Urinary bladder (tissue), 4 donors: Measurements from ENCODE around the gene MCM3. TPM values are rescaled to one million over a fixed set of nuclear protein-coding genes. Genes with fewer than 3 reads are reported as not detected.

Experiments
- DNase-seq: peaks from one replicate; pipeline ENCODE4 v3.0.0-alpha.2; 2015; ENCODE audit errors: extremely low spot score
- H3K27ac ChIP-seq: one replicate; pipeline ENCODE4 v1.5.1; 2013; ENCODE audit warnings: low read depth, mild to moderate bottlenecking, moderate library complexity
- H3K36me3 ChIP-seq: one replicate; pipeline ENCODE4 v1.6.1; 2013; ENCODE audit warnings: mild to moderate bottlenecking, moderate library complexity; ENCODE audit not compliant: insufficient read depth
- H3K4me1 ChIP-seq: one replicate; pipeline ENCODE4 v1.6.1; 2013; ENCODE audit warnings: mild to moderate bottlenecking, moderate library complexity; ENCODE audit not compliant: insufficient read depth
- H3K4me3 ChIP-seq: one replicate; pipeline ENCODE4 v1.5.1; 2013; ENCODE audit warnings: low read depth, low read length
- WGBS: extraction: QIAGEN DNeasy Blood & Tissue Kit; methylation state at CpG from one replicate; pipeline ENCODE4 v1.1.7; 2013; 5-methylcytosine and 5-hydroxymethylcytosine counted together
- polyA plus RNA-seq: library from polyadenylated mRNA; stranded (reverse); fragments of 200-250 nt; gene quantifications from one replicate; pipeline ENCODE4 v1.2.3, GENCODE V29; 2013
- total RNA-seq: library from RNA; depleted of rRNA; stranded (reverse); fragments of >200 nt; gene quantifications from one replicate; pipeline ENCODE4 v1.2.3, GENCODE V29; 2014
- donor health status: healthy with polysubstance abuse.
- donor health status: healthy.

The MCM3 gene
- total RNA-seq (45.8 TPM), polyA plus RNA-seq (48.8 TPM)

GRCh38 chr6:52284460-52285176 is at the start of gene MCM3:
MCM3 (minus strand) TSS chr6:52284742; CDS start chr6:52284674, 68 bp downstream.
- Histone ChIP-seq H3K36me3 (peaks cover 3% of the 10 kb centered on the region), H3K4me1 (no peaks in the 10 kb centered on the region), H3K4me3 (peak within 1 kb of the TSS; percentile 54), H3K27ac (no peak within 1 kb of the TSS)
- DNase-seq, result peak; percentile 99
- WGBS, result under 1% methylated on average over 53 of the region's 53 CpGs

GRCh38 chr6:52333840-52334200 is 49.3 kb upstream of the MCM3 start:
- Histone ChIP-seq H3K4me1 (no peaks in the 10 kb centered on the region), H3K27ac (no peak overlapping the region), H3K4me3 (no peak overlapping the region), H3K36me3 (no peaks in the 10 kb centered on the region)
- DNase-seq, result no peak
- WGBS, result 37% methylated on average over 1 of the region's 1 CpG

GRCh38 chr6:52331793-52332457 is 47.4 kb upstream of the MCM3 start:
- H3K4me3 ChIP-seq, result no peak overlapping the region
- 85% methylated on average over 4 of the region's 4 CpGs for WGBS
- DNase-seq, result no peak

GRCh38 chr6:52330470-52330869 is 45.9 kb upstream of the MCM3 start:
- no peak overlapping the region for H3K27ac ChIP-seq
- whole genome bisulfite sequencing, result 80% methylated on average over 2 of the region's 2 CpGs
- H3K4me3 ChIP-seq, result no peak overlapping the region
- DNase-seq, result no peak
- H3K36me3 ChIP-seq, result no peaks in the 10 kb centered on the region
- no peaks in the 10 kb centered on the region for H3K4me1 ChIP-seq

More at GRCh38 chr6:52331793-52332457, 47.4 kb upstream of the MCM3 start:
- Histone ChIP-seq H3K27ac (no peak overlapping the region), H3K36me3 (no peaks in the 10 kb centered on the region), H3K4me1 (no peaks in the 10 kb centered on the region)

- Histone ChIP-seq H3K27ac (no peak overlapping the region), H3K4me3 (no peak overlapping the region), H3K4me1 (no peaks in the 10 kb centered on the region), H3K36me3 (no peaks in the 10 kb centered on the region)
- WGBS, result 62% methylated on average over 2 of the region's 2 CpGs
- no peak for DNase-seq
Observed at GRCh38 chr6:52328729-52329128, 44.2 kb upstream of the MCM3 start.

- Histone ChIP-seq H3K36me3 (no peaks in the 10 kb centered on the region), H3K4me3 (no peak overlapping the region), H3K4me1 (no peaks in the 10 kb centered on the region), H3K27ac (no peak overlapping the region)
- WGBS, result 73% methylated on average over 2 of the region's 2 CpGs
- no peak for DNase-seq
Observed at GRCh38 chr6:52328303-52328662, 43.7 kb upstream of the MCM3 start.

GRCh38 chr6:52326540-52327364 is 42.2 kb upstream of the MCM3 start:
- DNase-seq, result no peak
- Histone ChIP-seq H3K4me1 (no peaks in the 10 kb centered on the region), H3K27ac (no peak overlapping the region), H3K4me3 (no peak overlapping the region), H3K36me3 (no peaks in the 10 kb centered on the region)
- 96% methylated on average over 3 of the region's 3 CpGs for WGBS

- Histone ChIP-seq H3K36me3 (no peaks in the 10 kb centered on the region), H3K27ac (no peak overlapping the region), H3K4me1 (no peaks in the 10 kb centered on the region), H3K4me3 (no peak overlapping the region)
- 71% methylated on average over 14 of the region's 14 CpGs for WGBS
- no peak for DNase-seq
Observed at GRCh38 chr6:52325695-52326471, 41.3 kb upstream of the MCM3 start.

- Histone ChIP-seq H3K4me3 (no peak overlapping the region), H3K27ac (no peak overlapping the region), H3K4me1 (no peaks in the 10 kb centered on the region), H3K36me3 (no peaks in the 10 kb centered on the region)
- DNase-seq, result no peak
- 93% methylated on average over 6 of the region's 6 CpGs for WGBS
Observed at GRCh38 chr6:52324189-52324588, 39.6 kb upstream of the MCM3 start.

GRCh38 chr6:52317841-52318581 is 33.5 kb upstream of the MCM3 start:
- Histone ChIP-seq H3K4me1 (no peaks in the 10 kb centered on the region), H3K4me3 (no peak overlapping the region), H3K36me3 (no peaks in the 10 kb centered on the region), H3K27ac (no peak overlapping the region)
- no peak for DNase-seq
- WGBS, result 39% methylated on average over 4 of the region's 4 CpGs

GRCh38 chr6:52317211-52317610 is 32.7 kb upstream of the MCM3 start:
- Histone ChIP-seq H3K4me1 (no peaks in the 10 kb centered on the region), H3K27ac (no peak overlapping the region), H3K4me3 (no peak overlapping the region), H3K36me3 (no peaks in the 10 kb centered on the region)
- 85% methylated on average over 1 of the region's 1 CpG for WGBS
- no peak for DNase-seq

- H3K27ac ChIP-seq, result no peak overlapping the region
- no peaks in the 10 kb centered on the region for H3K4me1 ChIP-seq
- no peak overlapping the region for H3K4me3 ChIP-seq
- H3K36me3 ChIP-seq, result no peaks in the 10 kb centered on the region
- no peak for DNase-seq
- WGBS, result 83% methylated on average over 2 of the region's 2 CpGs
Observed at GRCh38 chr6:52314752-52315151, 30.2 kb upstream of the MCM3 start.

GRCh38 chr6:52312461-52312860 is 27.9 kb upstream of the MCM3 start:
- WGBS, result 90% methylated on average over 2 of the region's 2 CpGs
- DNase-seq, result no peak

More at GRCh38 chr6:52312461-52312860, 27.9 kb upstream of the MCM3 start:
- H3K4me1 ChIP-seq, result no peaks in the 10 kb centered on the region
- no peak overlapping the region for H3K27ac ChIP-seq
- no peak overlapping the region for H3K4me3 ChIP-seq
- H3K36me3 ChIP-seq, result no peaks in the 10 kb centered on the region
